GM11168 (cell line): Measurements from ENCODE around the gene CCHCR1.
"Not testable (repeated sequence)": the region's sequence is repeated elsewhere in the genome, so short reads cannot be mapped to it uniquely, and the experiment has no call there.

Experiments used
- in situ Hi-C: fragments of 300-500 bp; cut with MboI; formaldehyde crosslinking; loops from one replicate; pipeline ENCODE4 v1.12.0; 2022; ENCODE audit warnings: low sequenced_read_pairs; ENCODE audit not compliant: unreplicated experiment

CCHCR1 gene, protein sequence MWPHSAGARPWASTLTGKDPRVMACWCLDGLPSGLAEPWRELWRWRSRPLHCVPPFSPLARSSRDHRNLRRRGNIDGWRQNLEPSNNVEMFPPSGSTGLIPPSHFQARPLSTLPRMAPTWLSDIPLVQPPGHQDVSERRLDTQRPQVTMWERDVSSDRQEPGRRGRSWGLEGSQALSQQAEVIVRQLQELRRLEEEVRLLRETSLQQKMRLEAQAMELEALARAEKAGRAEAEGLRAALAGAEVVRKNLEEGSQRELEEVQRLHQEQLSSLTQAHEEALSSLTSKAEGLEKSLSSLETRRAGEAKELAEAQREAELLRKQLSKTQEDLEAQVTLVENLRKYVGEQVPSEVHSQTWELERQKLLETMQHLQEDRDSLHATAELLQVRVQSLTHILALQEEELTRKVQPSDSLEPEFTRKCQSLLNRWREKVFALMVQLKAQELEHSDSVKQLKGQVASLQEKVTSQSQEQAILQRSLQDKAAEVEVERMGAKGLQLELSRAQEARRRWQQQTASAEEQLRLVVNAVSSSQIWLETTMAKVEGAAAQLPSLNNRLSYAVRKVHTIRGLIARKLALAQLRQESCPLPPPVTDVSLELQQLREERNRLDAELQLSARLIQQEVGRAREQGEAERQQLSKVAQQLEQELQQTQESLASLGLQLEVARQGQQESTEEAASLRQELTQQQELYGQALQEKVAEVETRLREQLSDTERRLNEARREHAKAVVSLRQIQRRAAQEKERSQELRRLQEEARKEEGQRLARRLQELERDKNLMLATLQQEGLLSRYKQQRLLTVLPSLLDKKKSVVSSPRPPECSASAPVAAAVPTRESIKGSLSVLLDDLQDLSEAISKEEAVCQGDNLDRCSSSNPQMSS

DNA sequence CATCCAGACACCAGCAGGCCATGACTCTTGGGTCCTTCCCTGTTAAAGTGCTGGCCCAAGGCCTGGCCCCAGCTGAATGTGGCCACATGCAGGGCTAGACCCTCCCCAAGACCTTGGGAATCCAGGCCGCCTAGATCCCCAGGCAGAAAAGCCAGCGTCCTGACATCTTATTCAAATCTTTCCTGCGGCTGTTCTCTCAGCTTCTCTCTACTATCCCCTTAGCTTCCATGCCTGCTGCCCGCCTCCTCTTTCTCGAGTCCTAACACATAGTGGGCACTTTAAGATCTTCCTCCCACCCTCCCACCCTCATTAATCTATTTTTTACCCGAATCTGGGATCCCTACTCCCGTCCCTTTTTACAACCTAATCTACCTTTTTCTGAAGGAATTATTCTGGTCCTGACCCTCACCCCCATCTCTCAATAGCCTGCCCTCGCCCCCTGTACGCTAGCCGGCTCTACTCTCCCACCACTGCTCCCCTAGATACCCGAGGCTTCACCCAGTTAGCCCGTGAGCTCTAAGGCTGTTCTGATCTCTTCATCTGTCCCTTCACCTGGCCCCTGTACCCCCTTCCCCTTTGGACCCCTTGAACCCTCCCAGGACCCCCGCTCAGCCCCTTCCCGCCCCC lies at the start of gene CCHCR1:
Gene CCHCR1, minus strand, starts transcription at position 290 of the 627 bp plus-strand sequence. Its CDS starts 202 bp downstream, at position 88.
- in situ Hi-C loops, result no loop called here

DNA sequence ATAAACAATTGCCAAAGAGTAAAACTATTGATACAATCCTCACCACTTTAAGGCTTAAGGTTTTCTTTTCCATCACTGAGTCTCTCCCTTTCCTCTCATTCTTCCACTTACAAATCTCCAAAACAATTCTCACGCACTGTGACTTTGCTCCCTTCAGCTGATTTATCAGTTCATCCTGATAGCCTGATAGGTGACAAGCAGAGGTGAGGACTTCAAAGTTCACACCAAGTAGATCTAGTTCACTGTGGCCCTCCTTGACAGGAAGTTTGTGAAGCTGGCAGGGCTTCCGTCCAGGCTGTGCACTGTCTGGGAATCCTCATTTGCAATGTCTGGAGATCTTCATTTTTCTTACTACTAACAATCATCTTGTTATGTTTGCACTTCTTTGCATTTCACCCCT lies 48.0 kb upstream of the CCHCR1 start:
- in situ Hi-C loops, result no loop called here

DNA sequence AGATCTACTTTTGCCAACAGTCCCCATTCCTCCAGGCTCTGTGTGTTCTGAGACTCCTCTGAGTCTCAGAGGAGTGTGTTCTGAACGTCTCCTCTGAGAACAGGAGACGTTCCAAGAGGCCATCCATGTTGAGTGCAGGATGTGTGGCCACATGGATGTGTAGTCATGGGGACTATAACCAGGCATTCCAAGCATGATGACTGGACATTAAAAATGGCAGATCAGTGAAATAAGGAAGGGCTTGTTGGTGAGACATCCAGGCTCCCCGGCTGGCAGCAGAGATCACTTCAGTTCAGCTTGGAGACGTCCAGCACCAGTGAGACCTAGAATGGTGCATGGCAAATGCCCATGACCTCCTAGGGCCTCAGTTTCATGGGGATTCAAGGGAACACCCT lies 47.1 kb upstream of the CCHCR1 start:
- in situ Hi-C loops, result no loop called here

DNA sequence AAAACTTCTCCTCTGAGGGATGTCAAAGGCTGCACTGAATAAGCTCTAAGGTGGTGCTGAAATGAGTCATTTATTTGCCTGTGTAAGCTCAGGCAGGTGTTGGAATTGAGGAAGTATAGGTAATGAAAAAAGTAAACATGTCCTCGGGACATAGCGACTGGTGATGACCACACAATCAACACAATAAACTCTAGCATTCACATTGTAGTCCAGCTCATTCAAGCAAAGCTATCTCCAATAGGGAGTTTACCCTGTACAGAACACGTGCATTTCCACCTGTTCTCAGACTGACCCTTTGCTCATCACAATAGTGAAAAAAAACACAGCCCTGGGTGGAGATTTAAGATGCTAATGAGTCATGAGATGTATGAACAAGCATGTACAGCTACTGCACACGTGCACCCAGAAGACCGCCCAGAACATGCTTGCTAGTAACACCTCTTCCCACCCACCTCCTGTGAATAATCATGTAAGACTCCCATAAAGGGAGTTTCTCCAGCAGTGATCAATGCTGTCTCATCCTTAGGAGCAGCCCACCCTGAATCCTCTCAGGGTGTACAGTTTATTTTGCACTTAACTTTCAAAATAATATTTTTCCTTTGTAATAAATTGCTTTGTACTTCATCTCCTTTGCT lies 45.9 kb upstream of the CCHCR1 start:
- in situ Hi-C loops, result no loop called here

DNA sequence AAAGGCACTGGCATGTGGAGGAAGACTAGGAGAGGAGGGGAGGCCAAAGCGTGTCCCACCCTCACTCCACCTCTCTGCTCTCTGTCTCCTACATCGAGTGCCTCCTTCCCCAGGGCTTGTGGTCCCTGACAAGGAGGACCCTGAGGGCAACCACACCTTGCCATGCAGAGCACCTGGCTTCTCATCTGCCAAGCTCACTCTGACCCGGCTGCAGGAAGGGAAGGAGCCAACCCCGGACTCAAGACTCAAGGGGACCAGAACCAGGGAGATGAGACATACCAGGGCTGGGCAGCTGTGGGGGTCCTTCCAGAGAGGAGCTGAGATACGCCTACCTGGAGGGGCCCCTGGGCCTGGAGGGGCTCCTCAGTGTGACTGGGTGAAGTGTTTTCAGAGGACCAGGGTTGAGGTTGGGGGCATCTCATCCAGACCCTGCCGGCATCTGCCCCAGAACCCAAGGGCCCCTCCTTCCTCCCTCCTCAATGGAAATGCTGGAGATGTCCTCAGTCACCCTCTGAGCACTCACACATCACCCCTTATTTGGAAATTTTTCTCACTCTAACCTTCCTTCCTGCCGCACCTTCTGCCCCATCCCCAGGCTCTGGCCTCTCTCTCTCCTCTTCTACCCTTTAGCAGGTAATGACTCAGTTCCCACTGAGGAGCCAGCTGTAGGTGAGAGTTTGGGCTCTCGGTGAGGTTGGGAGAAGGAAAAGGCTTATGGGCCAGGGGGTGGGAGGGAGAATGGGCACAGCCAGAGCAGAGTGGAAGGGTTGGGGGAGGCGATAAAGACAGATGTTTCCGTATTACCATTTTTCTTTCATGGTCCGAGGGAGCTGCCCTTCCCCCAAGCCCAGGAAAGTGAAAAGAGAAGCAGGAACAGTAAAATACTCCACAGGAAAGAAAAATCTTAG lies 44.9 kb upstream of the CCHCR1 start:
- in situ Hi-C loops, result no loop called here

DNA sequence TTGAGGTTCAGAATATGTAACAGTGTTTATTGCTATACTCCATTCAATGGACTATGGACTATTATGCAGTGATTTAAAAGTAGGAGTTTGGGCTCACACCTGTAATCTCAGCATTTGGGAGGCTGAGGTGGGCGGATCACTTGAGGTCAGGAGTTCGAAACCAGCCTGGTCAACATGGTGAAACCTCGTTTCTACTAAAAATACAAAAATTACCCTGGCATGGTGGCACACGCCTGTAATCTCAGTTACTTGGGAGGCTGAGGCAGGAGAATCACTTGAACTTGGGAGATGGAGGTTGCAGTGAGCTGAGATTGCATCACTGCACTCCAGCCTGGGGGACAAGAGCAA lies 41.5 kb upstream of the CCHCR1 start:
- in situ Hi-C loops, result loop anchor here (5.0 to 10.0 kb wide), 2 partner anchors 168 to 246 kb away; no protein-coding TSS in a partner anchor

DNA sequence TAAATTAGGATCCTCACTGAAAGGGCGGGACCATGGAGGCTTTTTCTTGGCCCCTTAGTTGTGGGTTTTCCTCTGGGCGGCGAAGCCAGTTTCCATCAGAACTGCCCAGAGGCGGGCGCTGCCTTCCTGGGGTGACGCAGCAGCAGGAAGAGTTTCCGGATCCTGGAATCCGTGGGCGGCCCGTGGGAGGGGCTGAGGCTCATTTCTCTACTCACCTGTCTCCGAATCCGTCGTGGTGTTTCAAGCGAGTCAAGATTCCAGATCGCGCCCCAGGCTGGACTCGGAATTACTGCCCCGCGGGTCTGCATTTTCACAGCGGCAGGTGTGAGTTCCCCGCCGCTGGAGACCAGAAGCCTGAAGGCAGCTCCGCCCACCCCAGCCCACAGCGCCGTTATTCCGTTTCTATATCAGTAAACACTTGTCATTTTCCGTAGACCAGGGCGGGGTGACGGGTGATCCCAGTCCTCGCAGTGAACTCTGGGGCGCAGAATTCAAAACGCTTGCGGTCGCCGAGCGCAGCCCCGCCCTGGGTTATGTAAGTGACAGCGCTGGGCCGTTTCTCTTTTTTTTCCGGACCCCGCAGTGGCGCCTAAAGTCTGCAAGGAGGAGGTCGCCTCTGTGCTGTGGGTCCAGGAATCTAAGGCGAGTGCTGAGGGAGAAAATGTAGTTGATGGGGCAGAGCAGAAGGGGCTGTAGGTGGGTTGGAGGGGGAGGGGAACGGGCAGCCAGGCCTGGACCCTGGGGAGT lies 40.1 kb upstream of the CCHCR1 start:
- in situ Hi-C loops, result loop anchor here (5.0 to 10.0 kb wide), 2 partner anchors 170 to 247 kb away; no protein-coding TSS in a partner anchor

DNA sequence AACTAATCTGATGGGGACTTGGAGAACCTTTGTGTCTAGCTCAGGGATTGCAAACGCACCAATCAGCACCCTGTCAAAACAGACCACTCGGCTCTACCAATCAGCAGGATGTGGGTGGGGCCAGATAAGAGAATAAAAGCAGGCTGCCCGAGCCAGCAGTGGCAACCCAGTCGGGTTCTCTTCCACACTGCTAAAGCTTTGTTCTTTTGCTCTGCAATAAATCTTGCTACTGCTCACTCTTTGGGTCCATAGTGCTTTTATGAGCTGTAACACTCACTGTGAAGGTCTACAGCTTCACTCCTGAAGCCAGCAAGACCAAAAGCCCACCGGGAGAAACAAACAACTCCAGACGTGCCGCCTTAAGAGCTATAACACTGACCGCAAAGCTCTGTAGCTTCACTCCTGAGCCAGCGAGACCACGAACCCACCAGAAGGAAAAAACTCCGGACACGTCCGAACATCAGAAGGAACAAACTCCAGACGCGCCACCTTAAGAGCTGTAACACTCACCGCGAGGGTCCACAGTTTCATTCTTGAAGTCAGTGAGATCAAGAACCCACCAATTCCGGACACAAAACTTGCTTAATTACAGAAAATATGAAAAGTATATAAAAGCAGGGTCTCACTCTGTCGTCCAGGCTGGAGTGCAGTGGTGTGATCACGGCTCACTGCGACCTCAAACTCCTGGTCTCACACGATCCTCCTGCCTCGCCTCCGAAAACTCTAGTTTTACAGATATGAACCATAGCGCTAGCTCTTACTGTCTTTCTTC lies 38.8 kb upstream of the CCHCR1 start:
- in situ Hi-C loops, result loop anchor here (5.0 to 10.0 kb wide), 2 partner anchors 171 to 248 kb away; no protein-coding TSS in a partner anchor

DNA sequence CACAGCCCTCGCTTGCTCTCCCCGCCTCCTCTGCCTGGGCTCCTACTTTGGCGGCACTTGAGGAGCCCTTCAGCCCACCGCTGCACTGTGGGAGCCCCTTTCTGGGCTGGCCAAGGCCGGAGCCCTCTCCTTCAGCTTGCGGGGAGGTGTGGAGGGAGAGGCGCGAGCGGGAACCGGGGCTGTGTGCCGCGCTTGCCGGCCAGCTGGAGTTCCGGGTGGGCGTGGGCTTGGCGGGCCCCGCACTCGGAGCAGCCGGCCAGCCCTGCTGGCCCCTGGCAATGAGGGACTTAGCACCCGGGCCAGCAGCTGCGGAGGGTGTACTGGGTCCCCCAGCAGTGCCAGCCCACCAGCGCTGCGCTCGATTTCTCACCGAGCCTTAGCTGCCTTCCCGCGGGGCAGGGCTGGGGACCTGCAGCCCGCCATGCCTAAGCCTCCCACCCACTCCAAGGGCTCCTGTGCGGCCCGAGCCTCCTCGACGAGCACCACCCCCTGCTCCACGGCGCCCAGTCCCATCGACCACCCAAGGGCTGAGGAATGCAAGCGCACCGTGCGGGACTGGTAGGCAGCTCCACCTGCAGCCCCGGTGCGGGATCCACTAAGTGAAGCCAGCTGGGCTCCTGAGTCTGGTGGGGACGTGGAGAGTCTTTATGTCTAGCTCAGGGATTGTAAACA lies 37.8 kb upstream of the CCHCR1 start:
- in situ Hi-C loops, result loop anchor here (5.0 to 10.0 kb wide), 2 partner anchors 172 to 249 kb away; no protein-coding TSS in a partner anchor

DNA sequence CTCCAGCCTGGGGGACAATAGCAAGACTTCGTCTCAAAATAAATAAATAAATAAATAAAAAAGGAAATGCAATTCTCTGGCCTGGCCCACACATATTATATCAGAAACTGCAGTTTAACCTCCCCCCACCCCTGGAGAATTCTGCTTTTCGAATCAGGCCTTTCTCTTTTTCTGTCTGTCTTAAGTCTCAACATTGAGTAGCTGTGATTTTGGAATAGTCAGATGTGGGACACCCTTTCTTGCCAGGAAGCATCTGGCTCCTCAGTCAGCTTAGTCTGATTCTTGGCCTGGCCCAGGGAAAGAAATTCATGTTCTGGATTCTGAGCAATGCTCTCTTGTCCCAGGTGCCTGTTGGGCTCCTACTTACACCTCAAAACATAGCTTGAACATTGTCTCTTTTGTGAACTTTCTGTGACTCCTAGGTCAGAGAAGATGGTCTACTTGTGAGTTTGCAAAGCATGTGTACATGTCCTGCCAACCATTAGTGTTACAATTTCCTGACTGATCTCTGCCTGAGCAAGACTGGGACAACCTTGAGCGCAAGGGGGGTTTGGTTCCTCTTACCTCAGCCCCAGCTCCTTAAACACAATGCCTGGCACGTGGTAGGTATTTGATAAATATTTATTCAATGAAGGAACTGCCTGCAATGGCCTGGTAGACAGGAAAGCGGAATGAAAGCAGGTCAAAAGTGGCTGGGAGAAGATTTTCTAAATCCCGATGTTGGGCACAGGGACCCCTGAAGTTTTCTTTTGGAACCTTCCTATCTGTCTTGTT lies 36.6 kb upstream of the CCHCR1 start:
- in situ Hi-C loops, result loop anchor here (5.0 to 10.0 kb wide), 2 partner anchors 57 to 251 kb away; partner anchors contain the start of gene PSORS1C2

DNA sequence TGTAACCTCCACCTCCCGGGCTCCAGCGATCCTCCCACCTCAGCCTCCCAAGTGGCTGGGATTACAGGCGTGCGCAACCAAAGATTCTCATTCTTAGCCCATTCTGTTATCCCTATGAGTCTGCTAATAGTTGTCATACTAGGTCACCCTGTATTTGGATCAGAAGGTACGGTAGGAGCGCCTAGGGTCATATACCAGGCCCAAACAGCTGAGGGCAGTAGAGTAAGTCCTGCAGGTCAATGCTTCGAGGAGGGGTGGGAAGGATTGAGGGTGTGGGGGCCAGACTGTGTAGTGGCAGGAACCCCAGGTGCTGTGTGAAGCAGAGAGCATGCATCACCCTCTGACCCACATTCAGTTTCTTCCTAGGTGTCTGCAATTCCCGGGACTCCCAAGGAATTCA lies 35.6 kb upstream of the CCHCR1 start:
- in situ Hi-C loops, result loop anchor here (5.0 to 10.0 kb wide), 2 partner anchors 56 to 252 kb away; partner anchors contain the start of gene PSORS1C2

DNA sequence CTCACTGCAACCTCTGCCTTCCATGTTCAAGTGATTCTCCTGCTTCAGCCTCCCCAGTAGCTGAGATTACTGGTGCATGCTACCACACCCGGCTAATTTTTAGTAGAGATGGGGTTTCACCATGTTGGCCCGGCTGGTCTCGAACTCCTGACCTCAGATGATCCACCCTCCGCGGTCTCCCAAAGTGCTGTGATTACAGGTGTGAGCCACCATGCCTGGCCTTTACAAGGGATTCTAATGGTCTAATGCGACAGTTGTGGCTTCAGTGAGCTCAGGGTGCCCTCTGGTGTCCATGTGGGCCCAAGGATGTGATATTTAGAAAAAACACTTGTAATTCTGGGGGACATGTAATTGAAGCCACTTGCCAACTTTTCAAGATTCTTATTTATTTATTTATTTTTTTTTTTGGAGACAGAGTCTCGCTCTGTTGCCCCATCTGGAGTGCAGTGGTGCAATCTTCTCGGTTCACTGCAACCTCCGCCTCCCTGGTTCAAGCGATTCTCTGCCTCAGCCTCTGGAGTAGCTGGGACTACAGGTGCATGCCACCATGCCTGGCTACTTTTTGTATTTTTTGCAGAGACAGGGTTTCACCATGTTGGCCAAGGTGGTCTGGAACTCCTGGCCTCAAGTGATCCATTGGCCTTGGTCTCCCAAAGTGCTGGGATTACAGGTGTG lies 35.0 kb upstream of the CCHCR1 start:
- in situ Hi-C loops, result loop anchor here (5.0 to 10.0 kb wide), 2 partner anchors 55 to 252 kb away; partner anchors contain the start of gene PSORS1C2

DNA sequence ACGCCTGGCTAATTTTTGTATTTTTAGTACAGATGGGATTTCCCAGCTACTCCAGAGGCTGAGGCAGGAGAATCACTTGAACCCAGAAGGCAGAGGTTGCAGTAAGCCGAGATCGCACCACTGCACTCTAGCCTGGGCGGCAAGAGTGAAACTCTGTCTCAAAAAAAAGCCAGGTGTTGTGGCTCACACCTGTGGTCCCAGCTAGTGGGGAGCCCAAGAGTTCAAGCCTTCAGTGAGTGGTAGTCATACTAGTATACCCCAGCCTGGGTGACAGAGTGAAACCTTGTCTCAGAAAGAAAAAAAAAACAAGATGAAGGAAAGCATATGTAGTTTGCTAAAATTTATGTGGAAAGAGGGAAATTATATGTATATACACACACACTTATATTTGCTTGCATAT lies 32.9 kb upstream of the CCHCR1 start:
- in situ Hi-C loops, result loop anchor here (5.0 to 10.0 kb wide), 2 partner anchors 53 to 254 kb away; partner anchors contain the start of gene PSORS1C2

DNA sequence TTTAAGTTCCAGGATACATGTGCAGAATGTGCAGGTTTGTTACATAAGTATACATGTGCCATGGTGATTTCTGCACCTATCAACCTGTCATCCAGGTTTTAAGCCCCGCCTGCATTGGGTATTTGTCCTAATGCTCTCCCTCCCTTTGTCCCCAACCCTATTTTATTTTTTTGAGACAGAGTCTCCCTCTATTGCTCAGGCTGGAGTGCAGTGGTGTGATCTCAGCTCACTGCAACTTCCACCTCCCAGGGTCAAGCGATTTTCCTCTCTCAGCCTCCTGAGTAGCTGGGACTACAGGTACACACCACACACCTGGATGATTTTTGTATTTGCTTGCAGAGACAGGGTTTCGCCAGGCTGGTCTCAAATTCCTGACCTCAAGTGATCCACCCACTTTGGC lies 31.6 kb upstream of the CCHCR1 start:
- in situ Hi-C loops, result not testable (repeated sequence)

DNA sequence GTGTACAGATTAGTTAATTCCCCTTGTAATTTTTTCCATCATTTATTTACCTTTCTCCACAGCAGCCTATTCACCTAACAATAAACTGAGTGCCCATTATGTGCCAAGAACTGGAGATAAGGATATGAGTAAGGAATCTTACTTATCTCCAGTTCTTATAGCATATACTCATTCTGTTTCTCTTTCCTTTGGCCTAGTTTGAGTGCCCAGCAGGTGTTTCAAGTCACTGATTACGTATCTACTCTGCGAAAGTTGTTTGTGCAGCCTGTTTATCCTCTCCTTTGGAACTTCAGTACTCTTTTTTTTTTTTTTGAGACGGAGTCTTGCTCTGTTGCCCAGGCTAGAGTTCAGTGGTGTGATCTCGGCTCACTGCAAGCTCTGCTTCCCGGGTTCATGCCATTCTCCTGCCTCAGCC lies 30.2 kb upstream of the CCHCR1 start:
- in situ Hi-C loops, result no loop called here
